ENCODE data around the gene MICAL2. TPM values are rescaled to one million over a fixed set of nuclear protein-coding genes. Genes with fewer than 3 reads are reported as not detected.

MICAL2 gene
- total RNA-seq, 4 donors from 2014 or later: 196 to 550 (median 237) TPM

GRCh38 chr11:12085371-12086251, 24.8 kb upstream of the MICAL2 start:
- ATAC-seq: no peak
- Histone ChIP-seq H3K4me3 (no peak overlapping the region), H3K4me1 (peaks cover 5 to 59% (median 45%) of the 10 kb centered on the region in 3 donors), H3K9me3 (no peaks in the 10 kb centered on the region), H3K36me3 (no peaks in the 10 kb centered on the region), H3K27ac (peak overlapping the region; percentile 84 to 92 (median 91)), H3K27me3 (no peaks in the 10 kb centered on the region)
- TF ChIP-seq POLR2A (IDR thresholded peaks at IDR 0.05): peak in 1 of 2 donors; percentile 19
- TF ChIP-seq EP300 (IDR thresholded peaks at IDR 0.05): no peak
- WGBS, 2 donors (ENCODE audit: low coverage in 1 of 2): 36% methylated on average over 4 of the region's 11 CpGs; no CpG with 5 or more reads in 1 of the 2 donors

GRCh38 chr11:12086271-12087074, 23.9 kb upstream of the MICAL2 start:
- peaks cover 5 to 64% (median 45%) of the 10 kb centered on the region in 3 donors for H3K4me1 ChIP-seq
- no peaks in the 10 kb centered on the region for H3K36me3 ChIP-seq
- no peak overlapping the region for H3K4me3 ChIP-seq
- peak; percentile 96 for ATAC-seq
- H3K27me3 ChIP-seq: no peaks in the 10 kb centered on the region
- TF ChIP-seq, protein P1, sequence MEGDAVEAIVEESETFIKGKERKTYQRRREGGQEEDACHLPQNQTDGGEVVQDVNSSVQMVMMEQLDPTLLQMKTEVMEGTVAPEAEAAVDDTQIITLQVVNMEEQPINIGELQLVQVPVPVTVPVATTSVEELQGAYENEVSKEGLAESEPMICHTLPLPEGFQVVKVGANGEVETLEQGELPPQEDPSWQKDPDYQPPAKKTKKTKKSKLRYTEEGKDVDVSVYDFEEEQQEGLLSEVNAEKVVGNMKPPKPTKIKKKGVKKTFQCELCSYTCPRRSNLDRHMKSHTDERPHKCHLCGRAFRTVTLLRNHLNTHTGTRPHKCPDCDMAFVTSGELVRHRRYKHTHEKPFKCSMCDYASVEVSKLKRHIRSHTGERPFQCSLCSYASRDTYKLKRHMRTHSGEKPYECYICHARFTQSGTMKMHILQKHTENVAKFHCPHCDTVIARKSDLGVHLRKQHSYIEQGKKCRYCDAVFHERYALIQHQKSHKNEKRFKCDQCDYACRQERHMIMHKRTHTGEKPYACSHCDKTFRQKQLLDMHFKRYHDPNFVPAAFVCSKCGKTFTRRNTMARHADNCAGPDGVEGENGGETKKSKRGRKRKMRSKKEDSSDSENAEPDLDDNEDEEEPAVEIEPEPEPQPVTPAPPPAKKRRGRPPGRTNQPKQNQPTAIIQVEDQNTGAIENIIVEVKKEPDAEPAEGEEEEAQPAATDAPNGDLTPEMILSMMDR (IDR thresholded peaks at IDR 0.05): no peak
- TF ChIP-seq POLR2AphosphoS5 (IDR thresholded peaks at IDR 0.05): peak; percentile 93
- no peak for TF ChIP-seq EP300 (IDR thresholded peaks at IDR 0.05)
- peak in 1 of 2 donors; percentile 28 for TF ChIP-seq POLR2A (IDR thresholded peaks at IDR 0.05)
- peak overlapping the region; percentile 84 to 92 (median 91) for H3K27ac ChIP-seq
- 0 to 3% methylated on average over 1 to 3 of the region's 3 CpGs for WGBS, 2 donors (ENCODE audit: low coverage in 1 of 2)
- H3K9me3 ChIP-seq: no peaks in the 10 kb centered on the region

- peak; percentile 1 for ATAC-seq
- H3K4me1 ChIP-seq: peaks cover 5 to 73% (median 45%) of the 10 kb centered on the region in 3 donors
- H3K27ac ChIP-seq: peak overlapping the region; percentile 84 to 92 (median 91)
- TF ChIP-seq, protein P1 (IDR thresholded peaks at IDR 0.05): peak in 2 of 4 experiments; percentile 34 to 37
- TF ChIP-seq POLR2AphosphoS5 (IDR thresholded peaks at IDR 0.05): no peak
- no peak overlapping the region for H3K4me3 ChIP-seq
- H3K36me3 ChIP-seq: no peaks in the 10 kb centered on the region
- 38 to 41% methylated on average over 5 to 7 of the region's 7 CpGs for WGBS, 2 donors (ENCODE audit: low coverage in 1 of 2)
- H3K9me3 ChIP-seq: no peaks in the 10 kb centered on the region
- H3K27me3 ChIP-seq: no peaks in the 10 kb centered on the region
Measured at GRCh38 chr11:12087075-12088004, 23.1 kb upstream of the MICAL2 start.

DNA sequence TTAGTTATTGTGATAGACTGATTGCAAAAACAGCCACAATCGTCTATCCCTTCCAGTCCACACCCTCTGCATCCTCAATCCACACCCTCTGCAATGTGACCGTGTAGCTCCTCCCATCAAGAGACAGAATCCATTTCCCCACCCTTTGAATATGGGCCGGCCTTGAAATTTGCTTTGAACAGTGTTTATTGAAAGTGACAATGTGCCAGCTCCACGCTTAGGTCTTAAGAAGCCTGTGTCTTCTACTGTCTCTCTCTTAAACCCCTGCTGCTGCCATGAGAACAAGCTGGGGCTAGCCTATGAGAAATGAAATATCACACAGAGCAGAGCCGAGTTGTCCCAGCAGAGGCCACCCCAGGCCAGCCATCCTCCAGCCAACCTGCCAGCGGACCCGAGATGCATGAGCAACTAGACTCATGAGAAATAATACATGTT, 22.3 kb upstream of the MICAL2 start:
- no peaks in the 10 kb centered on the region for H3K36me3 ChIP-seq
- H3K27me3 ChIP-seq: no peaks in the 10 kb centered on the region
- peaks cover 5 to 80% (median 45%) of the 10 kb centered on the region in 3 donors for H3K4me1 ChIP-seq
- TF ChIP-seq EP300 (IDR thresholded peaks at IDR 0.05): no peak
- no peak for TF ChIP-seq POLR2AphosphoS5 (IDR thresholded peaks at IDR 0.05)
- TF ChIP-seq, protein P1 (IDR thresholded peaks at IDR 0.05): peak; percentile 14 to 66 (median 58)
- TF ChIP-seq POLR2A (IDR thresholded peaks at IDR 0.05): no peak
- peak overlapping the region; percentile 84 to 92 (median 91) for H3K27ac ChIP-seq
- no peak overlapping the region for H3K4me3 ChIP-seq
- peak; percentile 39 for ATAC-seq
- H3K9me3 ChIP-seq: no peaks in the 10 kb centered on the region
- 5 to 26% methylated on average over 3 to 4 of the region's 7 CpGs for WGBS, 2 donors (ENCODE audit: low coverage in 1 of 2)
